GM19099 (cell line): ENCODE results near the gene ADCY10.

ENCODE experiments used
- POLR2A ChIP-seq: IDR thresholded peaks from 3 replicates; pipeline ENCODE4 v1.6.1; 2011; ENCODE audit warnings: low read depth; ENCODE audit not compliant: insufficient read length; ENCODE audit errors: extremely low read depth

ADCY10 gene

GRCh38 chr1:167909691-167910180 is 4.2 kb downstream of the ADCY10 start:
- no peak for TF ChIP-seq POLR2A

- no peak for TF ChIP-seq POLR2A
Observed at GRCh38 chr1:167905671-167906070, 8.3 kb downstream of the ADCY10 start.

GRCh38 chr1:167905182-167905581 is 8.8 kb downstream of the ADCY10 start:
- no peak for TF ChIP-seq POLR2A

- TF ChIP-seq POLR2A = no peak
Observed at GRCh38 chr1:167904652-167905130, 9.2 kb downstream of the ADCY10 start.

GRCh38 chr1:167900907-167901306 is 13.0 kb downstream of the ADCY10 start:
- TF ChIP-seq POLR2A = no peak

- no peak for TF ChIP-seq POLR2A
Observed at GRCh38 chr1:167899253-167899681, 14.7 kb downstream of the ADCY10 start.

GRCh38 chr1:167898578-167899222 is 15.2 kb downstream of the ADCY10 start:
- no peak for TF ChIP-seq POLR2A

GRCh38 chr1:167893798-167894197 is 20.1 kb downstream of the ADCY10 start:
- no peak for TF ChIP-seq POLR2A

GRCh38 chr1:167890400-167890799 is 23.5 kb downstream of the ADCY10 start:
- TF ChIP-seq POLR2A = no peak

- TF ChIP-seq POLR2A = no peak
Observed at GRCh38 chr1:167882376-167882775, 31.6 kb downstream of the ADCY10 start.

- no peak for TF ChIP-seq POLR2A
Observed at GRCh38 chr1:167881786-167882185, 32.1 kb downstream of the ADCY10 start.

GRCh38 chr1:167881069-167881468 is 32.9 kb downstream of the ADCY10 start:
- TF ChIP-seq POLR2A = no peak

GRCh38 chr1:167880580-167881021 is 33.3 kb downstream of the ADCY10 start:
- TF ChIP-seq POLR2A = no peak

GRCh38 chr1:167879508-167879907 is 34.4 kb downstream of the ADCY10 start:
- no peak for TF ChIP-seq POLR2A

GRCh38 chr1:167878372-167879160 is 35.4 kb downstream of the ADCY10 start:
- TF ChIP-seq POLR2A = no peak

- TF ChIP-seq POLR2A = no peak
Observed at GRCh38 chr1:167876597-167877175, 37.2 kb downstream of the ADCY10 start.

GRCh38 chr1:167871331-167871730 is 42.6 kb downstream of the ADCY10 start:
- no peak for TF ChIP-seq POLR2A
